Testis (tissue), 2 donors: ENCODE measurements around the gene SCO1.

Experiments used
- POLR2A ChIP-seq: fragments of 450-650 bp; IDR thresholded peaks from one replicate; pipeline ENCODE4 v1.6.1; 2017; ENCODE audit warnings: antibody characterized with exemption, mild to moderate bottlenecking, moderate library complexity
- TF ChIP-seq, protein P1 (sequence below), 3 experiments: fragments of 450-650 bp in 2 of 3; fragments of 200-600 bp in 1 of 3; sonication (generic) in 1 of 3; IDR thresholded peaks; one replicate each; pipeline ENCODE4 v1.5.1; 2016 to 2019; ENCODE audit warnings: antibody characterized with exemption in 3 of 3, mild to moderate bottlenecking in 2 of 3, moderate library complexity in 1 of 3

DNA sequence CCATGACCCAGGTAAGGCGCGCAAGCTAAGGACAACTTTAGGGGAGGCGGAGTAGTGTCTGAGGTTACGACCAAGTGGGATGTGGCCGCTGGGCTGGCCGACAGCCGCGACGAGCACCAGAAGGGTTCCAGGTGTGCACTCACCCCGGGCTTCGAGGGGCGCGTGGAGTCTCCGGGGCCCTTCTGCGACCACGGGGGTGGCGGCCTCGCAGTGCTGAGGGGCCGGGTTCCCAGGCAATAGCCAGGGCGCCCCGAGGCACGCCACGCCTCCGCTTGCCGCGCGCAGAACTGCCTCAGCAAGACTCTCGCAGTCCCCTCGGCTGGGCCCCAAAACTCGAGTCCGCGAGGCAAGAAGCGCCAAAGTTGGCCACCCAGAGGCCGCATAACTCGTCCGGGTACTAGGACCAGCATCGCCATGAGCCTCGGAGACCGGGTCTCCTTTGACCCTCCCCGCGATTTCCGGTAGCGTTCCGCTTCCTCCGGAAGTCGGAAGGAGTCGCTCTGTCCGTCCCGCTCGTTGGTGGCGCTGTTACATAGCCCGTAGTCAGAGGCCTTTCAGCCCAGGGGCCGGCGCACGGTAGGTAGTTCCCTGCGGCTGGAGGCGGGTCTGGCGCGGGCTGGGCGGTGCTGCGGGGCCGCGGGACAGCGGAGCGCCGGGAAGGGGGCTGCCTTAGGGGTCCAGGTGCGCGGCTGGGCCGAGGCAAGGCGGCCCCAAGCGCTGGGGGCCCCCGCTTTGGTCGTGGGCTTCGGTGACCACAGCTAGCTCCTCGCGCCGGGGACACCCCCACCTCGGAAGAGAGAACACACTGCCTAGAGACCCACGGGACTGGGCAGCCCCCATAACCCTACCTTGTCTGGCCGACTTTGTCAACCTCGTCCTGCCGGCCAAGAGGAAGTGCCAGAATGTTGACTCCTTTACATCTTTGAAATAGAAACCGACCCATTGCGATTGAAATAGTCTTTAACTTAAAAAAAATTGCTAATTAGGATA, at the start of gene SCO1, which contains the start of gene ADPRM:
- TF ChIP-seq, protein P1, sequence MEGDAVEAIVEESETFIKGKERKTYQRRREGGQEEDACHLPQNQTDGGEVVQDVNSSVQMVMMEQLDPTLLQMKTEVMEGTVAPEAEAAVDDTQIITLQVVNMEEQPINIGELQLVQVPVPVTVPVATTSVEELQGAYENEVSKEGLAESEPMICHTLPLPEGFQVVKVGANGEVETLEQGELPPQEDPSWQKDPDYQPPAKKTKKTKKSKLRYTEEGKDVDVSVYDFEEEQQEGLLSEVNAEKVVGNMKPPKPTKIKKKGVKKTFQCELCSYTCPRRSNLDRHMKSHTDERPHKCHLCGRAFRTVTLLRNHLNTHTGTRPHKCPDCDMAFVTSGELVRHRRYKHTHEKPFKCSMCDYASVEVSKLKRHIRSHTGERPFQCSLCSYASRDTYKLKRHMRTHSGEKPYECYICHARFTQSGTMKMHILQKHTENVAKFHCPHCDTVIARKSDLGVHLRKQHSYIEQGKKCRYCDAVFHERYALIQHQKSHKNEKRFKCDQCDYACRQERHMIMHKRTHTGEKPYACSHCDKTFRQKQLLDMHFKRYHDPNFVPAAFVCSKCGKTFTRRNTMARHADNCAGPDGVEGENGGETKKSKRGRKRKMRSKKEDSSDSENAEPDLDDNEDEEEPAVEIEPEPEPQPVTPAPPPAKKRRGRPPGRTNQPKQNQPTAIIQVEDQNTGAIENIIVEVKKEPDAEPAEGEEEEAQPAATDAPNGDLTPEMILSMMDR (IDR thresholded peaks at IDR 0.05): peak in 1 of 3 experiments; percentile 13
- peak; percentile 70 for TF ChIP-seq POLR2A
